ENCODE measurements around the gene PLOD3.
"Not testable (repeated sequence)": the region's sequence is repeated elsewhere in the genome, so short reads cannot be mapped to it uniquely, and the experiment has no call there.

PLOD3 gene

GRCh38 chr7:101217388-101218235 lies at the start of gene PLOD3, which contains the start of gene ZNHIT1:
TSS of gene PLOD3 (minus strand) at chr7:101217581. CDS start at chr7:101217274, 307 bp downstream.
TSS of gene ZNHIT1 (plus strand) at chr7:101218165. CDS start at chr7:101218196, 31 bp downstream.
- peak; percentile 98 to 100 (median 100) for DNase-seq

- DNase-seq = no peak
Measured at GRCh38 chr7:101265622-101266516, 48.5 kb upstream of the PLOD3 start.

GRCh38 chr7:101264102-101264706 lies 46.8 kb upstream of the PLOD3 start:
- DNase-seq = not testable (repeated sequence)

GRCh38 chr7:101258243-101258731 lies 40.9 kb upstream of the PLOD3 start:
- no peak for DNase-seq

- DNase-seq = no peak
Measured at GRCh38 chr7:101255796-101256195, 38.4 kb upstream of the PLOD3 start.

- DNase-seq = not testable (repeated sequence)
Measured at GRCh38 chr7:101253199-101253598, 35.8 kb upstream of the PLOD3 start.

- DNase-seq = peak; percentile 98 to 99 (median 98)
Measured at GRCh38 chr7:101251871-101252659, 34.7 kb upstream of the PLOD3 start.

- no peak for DNase-seq
Measured at GRCh38 chr7:101250324-101250723, 32.9 kb upstream of the PLOD3 start.

GRCh38 chr7:101248276-101248675 lies 30.9 kb upstream of the PLOD3 start:
- DNase-seq = no peak

- no peak for DNase-seq
Measured at GRCh38 chr7:101245147-101245668, 27.8 kb upstream of the PLOD3 start.

- DNase-seq = peak; percentile 96 to 98 (median 97)
Measured at GRCh38 chr7:101244375-101245146, 27.2 kb upstream of the PLOD3 start, which contains the start of gene FIS1. TSS of gene FIS1 (minus strand) at chr7:101245081. CDS start at chr7:101245004, 77 bp downstream.

GRCh38 chr7:101243646-101244374 lies 26.4 kb upstream of the PLOD3 start:
- no peak for DNase-seq

GRCh38 chr7:101241443-101242349 lies 24.3 kb upstream of the PLOD3 start:
- DNase-seq = no peak

- DNase-seq = no peak
Measured at GRCh38 chr7:101241015-101241363, 23.6 kb upstream of the PLOD3 start.

- DNase-seq = no peak
Measured at GRCh38 chr7:101240226-101241014, 23.0 kb upstream of the PLOD3 start.

GRCh38 chr7:101239951-101240220 lies 22.5 kb upstream of the PLOD3 start:
- DNase-seq = no peak

GRCh38 chr7:101239191-101239950 lies 22.0 kb upstream of the PLOD3 start:
- no peak for DNase-seq

Measured in NCI-H1417 (cell line).